Embryonic facial prominence (tissue), 1 donor: ENCODE data around the gene ME3.
"Not testable (repeated sequence)": the region's sequence is repeated elsewhere in the genome, so short reads cannot be mapped to it uniquely, and the experiment has no call there.

ENCODE experiments used
- DNase-seq: peaks from one replicate; pipeline ENCODE4 v3.0.0-alpha.2; 2016; ENCODE audit errors: extremely low spot score

Gene ME3

GRCh38 chr11:86559311-86559945, 113.0 kb downstream of the ME3 start:
- no peak for DNase-seq

- no peak for DNase-seq
Measured at GRCh38 chr11:86558841-86559240, 113.6 kb downstream of the ME3 start.

GRCh38 chr11:86558207-86558606, 114.2 kb downstream of the ME3 start:
- no peak for DNase-seq

- DNase-seq, result no peak
Measured at GRCh38 chr11:86555866-86556265, 116.5 kb downstream of the ME3 start.

GRCh38 chr11:86555401-86555800, 117.0 kb downstream of the ME3 start:
- no peak for DNase-seq

GRCh38 chr11:86553265-86553664, 119.2 kb downstream of the ME3 start:
- no peak for DNase-seq

- no peak for DNase-seq
Measured at GRCh38 chr11:86551288-86552092, 120.9 kb downstream of the ME3 start.

- DNase-seq, result no peak
Measured at GRCh38 chr11:86550757-86551156, 121.7 kb downstream of the ME3 start.

GRCh38 chr11:86548271-86548917, 124.0 kb downstream of the ME3 start:
- DNase-seq, result no peak

GRCh38 chr11:86547727-86548126, 124.7 kb downstream of the ME3 start:
- no peak for DNase-seq

GRCh38 chr11:86541299-86541698, 131.1 kb downstream of the ME3 start:
- not testable (repeated sequence) for DNase-seq

GRCh38 chr11:86538223-86538548, 134.2 kb downstream of the ME3 start:
- DNase-seq, result no peak

GRCh38 chr11:86537541-86538222, 134.7 kb downstream of the ME3 start:
- no peak for DNase-seq

- DNase-seq, result no peak
Measured at GRCh38 chr11:86535773-86536172, 136.6 kb downstream of the ME3 start.

GRCh38 chr11:86524620-86525352, 147.6 kb downstream of the ME3 start:
- DNase-seq, result no peak

- no peak for DNase-seq
Measured at GRCh38 chr11:86523738-86524619, 148.4 kb downstream of the ME3 start.

GRCh38 chr11:86522512-86522911, 149.9 kb downstream of the ME3 start:
- DNase-seq, result not testable (repeated sequence)

- no peak for DNase-seq
Measured at GRCh38 chr11:86519064-86519911, 153.1 kb downstream of the ME3 start.

GRCh38 chr11:86518211-86518610, 154.2 kb downstream of the ME3 start:
- DNase-seq, result no peak

- no peak for DNase-seq
Measured at GRCh38 chr11:86517557-86517956, 154.9 kb downstream of the ME3 start.
